Measurements from ENCODE around the gene KIF2C. TPM values are rescaled to one million over a fixed set of nuclear protein-coding genes. Genes with fewer than 3 reads are reported as not detected.
"Not testable (repeated sequence)": the region's sequence is repeated elsewhere in the genome, so short reads cannot be mapped to it uniquely, and the experiment has no call there.

The KIF2C gene
- polyA plus RNA-seq, 2 of the 4 experiments (the other 2 are of a cell fraction), result 26.9 to 40.5 TPM

- DNase-seq (ENCODE audit: low read depth in 1 of 2, low spot score in 1 of 2), result no peak
- ChIA-PET POLR2A (interaction anchor here (4.0 kb wide), 1 partner anchor 11 kb away, joined by 34 read pairs; the partner anchor contains the start of gene PLK3), CTCF (interaction anchor here (5.8 kb wide), 1 partner anchor 12 kb away, joined by 41 read pairs; the partner anchor contains the start of gene PLK3)
- Histone ChIP-seq H3K4me2 (peak overlapping the region; percentile 24), H3K4me3 (no peak overlapping the region), H3K9me3 (no peaks in the 10 kb centered on the region), H3K4me1 (peaks cover 75% of the 10 kb centered on the region), H3K27ac (peak overlapping the region; percentile 41 to 98)
- WGBS (ENCODE audit: missing lambda C conversion rate), result 91% methylated on average over 8 of the region's 8 CpGs
- FAIRE-seq, result no peak
- ATAC-seq, result no peak
- TF ChIP-seq, protein P1, sequence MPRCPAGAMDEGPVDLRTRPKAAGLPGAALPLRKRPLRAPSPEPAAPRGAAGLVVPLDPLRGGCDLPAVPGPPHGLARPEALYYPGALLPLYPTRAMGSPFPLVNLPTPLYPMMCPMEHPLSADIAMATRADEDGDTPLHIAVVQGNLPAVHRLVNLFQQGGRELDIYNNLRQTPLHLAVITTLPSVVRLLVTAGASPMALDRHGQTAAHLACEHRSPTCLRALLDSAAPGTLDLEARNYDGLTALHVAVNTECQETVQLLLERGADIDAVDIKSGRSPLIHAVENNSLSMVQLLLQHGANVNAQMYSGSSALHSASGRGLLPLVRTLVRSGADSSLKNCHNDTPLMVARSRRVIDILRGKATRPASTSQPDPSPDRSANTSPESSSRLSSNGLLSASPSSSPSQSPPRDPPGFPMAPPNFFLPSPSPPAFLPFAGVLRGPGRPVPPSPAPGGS (IDR thresholded peaks at IDR 0.05), result no peak
- TF ChIP-seq ZNF302 (CRISPR knock-in tag; IDR thresholded peaks at IDR 0.05) (no peak), CTCF (IDR thresholded peaks at IDR 0.05) (no peak), JUN (IDR thresholded peaks at IDR 0.05) (no peak), RCOR1 (IDR thresholded peaks at IDR 0.05; ENCODE audit: low read depth, low read length) (no peak), ZFP36 (IDR thresholded peaks at IDR 0.05; ENCODE audit: borderline replicate concordance, partially characterized antibody) (no peak)
- TF ChIP-seq, protein P2, sequence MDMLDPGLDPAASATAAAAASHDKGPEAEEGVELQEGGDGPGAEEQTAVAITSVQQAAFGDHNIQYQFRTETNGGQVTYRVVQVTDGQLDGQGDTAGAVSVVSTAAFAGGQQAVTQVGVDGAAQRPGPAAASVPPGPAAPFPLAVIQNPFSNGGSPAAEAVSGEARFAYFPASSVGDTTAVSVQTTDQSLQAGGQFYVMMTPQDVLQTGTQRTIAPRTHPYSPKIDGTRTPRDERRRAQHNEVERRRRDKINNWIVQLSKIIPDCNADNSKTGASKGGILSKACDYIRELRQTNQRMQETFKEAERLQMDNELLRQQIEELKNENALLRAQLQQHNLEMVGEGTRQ (IDR thresholded peaks at IDR 0.05), result no peak
Measured at GRCh38 chr1:44811234-44811633, 71.6 kb downstream of the KIF2C start.

- CTCF ChIA-PET, result interaction anchor here (0.9 to 5.8 kb wide), 6 partner anchors 8 to 82 kb away, joined by 3 to 41 read pairs (median 7); partner anchors contain the start of genes BEST4, PLK3 and RNU5D-1
- H3K4me3 ChIP-seq, result no peak overlapping the region
- peaks cover 59% of the 10 kb centered on the region for H3K4me1 ChIP-seq
Measured at GRCh38 chr1:44812822-44813543, 73.3 kb downstream of the KIF2C start.

GRCh38 chr1:44815926-44816325 is 76.3 kb downstream of the KIF2C start:
- ATAC-seq; H3K9me3 ChIP-seq; H3K27ac ChIP-seq; H3K4me3 ChIP-seq; H3K4me2 ChIP-seq; FAIRE-seq; DNase-seq (ENCODE audit: low read depth in 1 of 2, low spot score in 1 of 2): not testable (repeated sequence)
- H3K4me1 ChIP-seq, result peaks cover 32% of the 10 kb centered on the region
- CTCF ChIA-PET, result interaction anchor here (1.2 to 5.8 kb wide), 4 partner anchors 16 to 85 kb away, joined by 5 to 41 read pairs (median 14); partner anchors contain the start of genes BEST4, PLK3 and RNU5D-1
- POLR2A ChIA-PET, result interaction anchor here (0.5 to 0.8 kb wide), 2 partner anchors 16 to 494 kb away, joined by 3 to 5 read pairs; partner anchors contain the start of gene PLK3
- 97% methylated on average over 8 of the region's 9 CpGs for WGBS (ENCODE audit: missing lambda C conversion rate)

More at GRCh38 chr1:44812822-44813543, 73.3 kb downstream of the KIF2C start:
- Histone ChIP-seq H3K27ac (peak overlapping the region; percentile 76 to 98), H3K4me2 (peak overlapping the region; percentile 77), H3K9me3 (no peaks in the 10 kb centered on the region)
- POLR2A ChIA-PET, result interaction anchor here (0.6 to 4.0 kb wide), 4 partner anchors 8 to 91 kb away, joined by 3 to 34 read pairs (median 4); partner anchors contain the start of gene PLK3
- FAIRE-seq, result no peak
- TF ChIP-seq POLR2AphosphoS2 (conservative IDR thresholded peaks at IDR 0.05; ENCODE audit: low read length), result no peak
- no peak for TF ChIP-seq RNF2 (IDR thresholded peaks at IDR 0.05; ENCODE audit: borderline replicate concordance, low read depth)
- TF ChIP-seq MYC (IDR thresholded peaks at IDR 0.05; ENCODE audit: borderline replicate concordance, low read length), result no peak
- no peak for TF ChIP-seq SMC3 (IDR thresholded peaks at IDR 0.05)
- TF ChIP-seq CBX2 (IDR thresholded peaks at IDR 0.05; ENCODE audit: borderline replicate concordance, low read depth), result no peak
- no peak for TF ChIP-seq MAFK (IDR thresholded peaks at IDR 0.05; ENCODE audit: partially characterized antibody)
- TF ChIP-seq, protein P3, sequence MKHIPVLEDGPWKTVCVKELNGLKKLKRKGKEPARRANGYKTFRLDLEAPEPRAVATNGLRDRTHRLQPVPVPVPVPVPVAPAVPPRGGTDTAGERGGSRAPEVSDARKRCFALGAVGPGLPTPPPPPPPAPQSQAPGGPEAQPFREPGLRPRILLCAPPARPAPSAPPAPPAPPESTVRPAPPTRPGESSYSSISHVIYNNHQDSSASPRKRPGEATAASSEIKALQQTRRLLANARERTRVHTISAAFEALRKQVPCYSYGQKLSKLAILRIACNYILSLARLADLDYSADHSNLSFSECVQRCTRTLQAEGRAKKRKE (CRISPR knock-in tag; IDR thresholded peaks at IDR 0.05; ENCODE audit: low read depth), result no peak
- no peak for TF ChIP-seq CTCF (IDR thresholded peaks at IDR 0.05)
- TF ChIP-seq FOXS1 (CRISPR knock-in tag; IDR thresholded peaks at IDR 0.05), result no peak
- TF ChIP-seq POLR2A (IDR thresholded peaks at IDR 0.05; ENCODE audit: low read length), result no peak
- no peak for TF ChIP-seq EHF (CRISPR knock-in tag; IDR thresholded peaks at IDR 0.05)
- 92% methylated on average over 20 of the region's 48 CpGs for WGBS (ENCODE audit: missing lambda C conversion rate)
- DNase-seq (ENCODE audit: low read depth in 1 of 2, low spot score in 1 of 2), result no peak
- ATAC-seq, result peak; percentile 4 to 5; a peak in 4 of 6 replicates
